ENCODE measurements around the gene IVL.

IVL gene

DNA sequence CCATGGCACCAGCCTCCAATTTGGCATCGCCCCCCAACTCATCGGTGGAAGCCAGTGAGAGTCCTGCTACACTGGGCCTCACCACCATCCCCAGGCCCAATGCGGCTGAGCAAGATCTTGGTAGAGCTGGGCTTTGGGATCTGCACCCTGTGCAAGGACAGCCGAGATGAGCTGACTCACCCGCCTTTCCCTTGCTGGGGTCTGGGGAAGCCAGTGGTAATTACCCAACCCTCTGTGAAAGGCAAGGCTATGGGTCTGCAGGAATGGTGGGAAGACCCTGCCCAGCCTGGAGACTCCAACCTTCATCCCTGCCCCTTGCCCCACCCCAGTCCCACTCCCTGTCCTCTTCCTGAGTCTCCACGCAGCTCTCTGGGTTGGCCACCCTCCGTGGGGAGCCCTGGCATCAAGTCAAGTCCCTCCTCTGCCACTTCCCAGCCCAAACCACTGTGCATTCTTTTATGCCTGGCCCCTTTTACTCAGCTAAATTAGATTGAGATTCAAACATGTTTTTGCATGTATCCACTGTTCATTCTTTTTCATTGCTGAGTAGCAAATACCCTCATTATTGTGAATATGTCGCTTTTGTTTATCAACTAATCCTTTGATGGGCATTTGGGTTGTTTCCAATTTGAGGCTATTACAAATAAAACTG lies 21.5 kb upstream of the IVL start:
- H3K23ac ChIP-seq (ENCODE audit: low read depth, low read length, poor library complexity): peak overlapping the region; percentile 39
- H4K8ac ChIP-seq (ENCODE audit: low read depth, low read length): no peak overlapping the region
- H3K79me1 ChIP-seq (ENCODE audit: low read depth, low read length): peaks cover 2% of the 10 kb centered on the region
- no peak overlapping the region for H2AFZ ChIP-seq (ENCODE audit: low read length)
- no CpG with 5 or more reads among the region's 8 CpGs for WGBS, 2 donors (ENCODE audit: extremely low coverage in 2 of 2, insufficient read length in 2 of 2, insufficient replicate concordance in 1 of 2)
- H3K4ac ChIP-seq (ENCODE audit: low read length): peak overlapping the region; percentile 47
- no peak overlapping the region for H2BK120ac ChIP-seq (ENCODE audit: low read depth, low read length)
- H3K9me3 ChIP-seq (replicated peaks in 1 of 2; ENCODE audit: control insufficient read depth in 2 of 2, insufficient read depth in 1 of 2, low read depth in 1 of 2, low read length in 2 of 2): peaks cover 0 to 2% of the 10 kb centered on the region in 2 donors
- no peaks in the 10 kb centered on the region for H3K36me3 ChIP-seq (replicated peaks in 1 of 2; ENCODE audit: control insufficient read depth in 2 of 2, insufficient read depth in 2 of 2, low read length in 2 of 2)
- H2BK5ac ChIP-seq (ENCODE audit: low read length): no peak overlapping the region
- no peak overlapping the region for H3K4me3 ChIP-seq (ENCODE audit: low read length in 2 of 2)
- H3K4me1 ChIP-seq (ENCODE audit: control insufficient read depth in 2 of 2, insufficient read depth in 1 of 2, low read depth in 1 of 2, low read length in 2 of 2): no peaks in the 10 kb centered on the region
- H2BK15ac ChIP-seq (ENCODE audit: low read length): no peak overlapping the region
- peak overlapping the region; percentile 65 for H3K14ac ChIP-seq (ENCODE audit: low read length)
- no peak overlapping the region for H4K91ac ChIP-seq (ENCODE audit: low read depth, low read length, poor library complexity)
- no peak overlapping the region for H3K4me2 ChIP-seq (ENCODE audit: insufficient read depth, low read length, poor library complexity, severe bottlenecking)
- H3K27ac ChIP-seq (replicated peaks; ENCODE audit: low read length): no peak overlapping the region
- H3K27me3 ChIP-seq (ENCODE audit: control insufficient read depth in 3 of 3, insufficient read depth in 3 of 3, low read depth in 1 of 3, low read length in 3 of 3): peaks cover 0 to 5% (median 0%) of the 10 kb centered on the region in 3 experiments
- no peak for DNase-seq (ENCODE audit: low spot score)
- no peak overlapping the region for H3K18ac ChIP-seq (ENCODE audit: low read length)
- no peak overlapping the region for H2BK12ac ChIP-seq (ENCODE audit: low read length)
- H2AK5ac ChIP-seq (ENCODE audit: low read depth, low read length): no peak overlapping the region
- no peak overlapping the region for H3K9ac ChIP-seq (ENCODE audit: low read depth, low read length, poor library complexity)

DNA sequence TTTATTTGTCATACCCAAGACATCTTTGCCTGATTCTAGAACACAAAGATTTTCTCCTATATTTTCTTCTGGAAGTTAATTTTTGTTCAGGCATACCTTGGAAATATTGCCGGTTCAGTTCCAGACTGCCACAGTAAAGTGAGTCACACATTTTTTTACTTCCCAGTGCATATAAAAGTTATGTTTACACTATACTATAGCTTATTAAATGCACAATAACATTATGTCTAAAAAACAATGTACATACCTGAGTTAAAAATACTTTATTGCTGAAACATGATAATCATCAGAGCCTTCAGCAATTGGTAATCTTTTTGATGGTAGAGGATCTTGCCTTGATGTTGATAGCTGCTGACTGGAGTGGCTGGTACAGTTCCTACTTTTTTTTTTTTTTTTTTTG lies 20.2 kb upstream of the IVL start:
- H2BK120ac ChIP-seq (ENCODE audit: low read depth, low read length): no peak overlapping the region
- no peak overlapping the region for H3K4me2 ChIP-seq (ENCODE audit: insufficient read depth, low read length, poor library complexity, severe bottlenecking)
- no peak overlapping the region for H3K18ac ChIP-seq (ENCODE audit: low read length)
- no peak overlapping the region for H4K8ac ChIP-seq (ENCODE audit: low read depth, low read length)
- WGBS, 2 donors (ENCODE audit: extremely low coverage in 2 of 2, insufficient read length in 2 of 2, insufficient replicate concordance in 1 of 2): no CpG with 5 or more reads among the region's 1 CpG
- no peak overlapping the region for H3K23ac ChIP-seq (ENCODE audit: low read depth, low read length, poor library complexity)
- peaks cover 0 to 2% of the 10 kb centered on the region in 2 donors for H3K9me3 ChIP-seq (replicated peaks in 1 of 2; ENCODE audit: control insufficient read depth in 2 of 2, insufficient read depth in 1 of 2, low read depth in 1 of 2, low read length in 2 of 2)
- no peak overlapping the region for H3K4ac ChIP-seq (ENCODE audit: low read length)
- no peak overlapping the region for H4K91ac ChIP-seq (ENCODE audit: low read depth, low read length, poor library complexity)
- H2AFZ ChIP-seq (ENCODE audit: low read length): no peak overlapping the region
- H3K4me1 ChIP-seq (ENCODE audit: control insufficient read depth in 2 of 2, insufficient read depth in 1 of 2, low read depth in 1 of 2, low read length in 2 of 2): no peaks in the 10 kb centered on the region
- no peak overlapping the region for H2BK12ac ChIP-seq (ENCODE audit: low read length)
- no peak overlapping the region for H3K4me3 ChIP-seq (ENCODE audit: low read length in 2 of 2)
- no peak overlapping the region for H3K9ac ChIP-seq (ENCODE audit: low read depth, low read length, poor library complexity)
- peaks cover 2% of the 10 kb centered on the region for H3K79me1 ChIP-seq (ENCODE audit: low read depth, low read length)
- no peak overlapping the region for H2BK5ac ChIP-seq (ENCODE audit: low read length)
- H3K36me3 ChIP-seq (replicated peaks in 1 of 2; ENCODE audit: control insufficient read depth in 2 of 2, insufficient read depth in 2 of 2, low read length in 2 of 2): no peaks in the 10 kb centered on the region
- H3K14ac ChIP-seq (ENCODE audit: low read length): no peak overlapping the region
- H3K27me3 ChIP-seq (ENCODE audit: control insufficient read depth in 3 of 3, insufficient read depth in 3 of 3, low read depth in 1 of 3, low read length in 3 of 3): peaks cover 0 to 5% (median 0%) of the 10 kb centered on the region in 3 experiments
- no peak overlapping the region for H2BK15ac ChIP-seq (ENCODE audit: low read length)
- no peak overlapping the region for H2AK5ac ChIP-seq (ENCODE audit: low read depth, low read length)
- H3K27ac ChIP-seq (replicated peaks; ENCODE audit: low read length): no peak overlapping the region
- no peak for DNase-seq (ENCODE audit: low spot score)

DNA sequence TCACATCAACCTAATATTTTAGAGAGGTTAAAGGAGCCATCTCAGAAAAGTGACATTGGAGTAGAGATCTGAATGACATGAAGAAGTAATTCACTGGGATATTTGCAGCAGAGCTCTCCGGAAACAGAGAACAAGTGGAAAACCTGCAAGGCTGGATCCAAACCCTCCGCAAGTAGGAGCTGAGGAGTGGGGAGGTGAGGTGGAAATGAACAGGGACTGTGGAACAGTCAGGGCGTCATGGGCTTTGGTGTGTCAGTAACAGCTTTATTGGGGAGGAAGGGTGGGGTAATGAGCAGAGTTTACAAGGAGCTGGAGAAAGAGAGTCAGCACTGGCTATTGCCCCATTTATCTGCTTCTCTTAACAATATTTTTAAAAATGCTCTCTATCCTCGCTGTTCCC lies 9.3 kb upstream of the IVL start:
- no peak overlapping the region for H3K4me2 ChIP-seq (ENCODE audit: insufficient read depth, low read length, poor library complexity, severe bottlenecking)
- H3K79me1 ChIP-seq (ENCODE audit: low read depth, low read length): no peaks in the 10 kb centered on the region
- no peak overlapping the region for H2BK5ac ChIP-seq (ENCODE audit: low read length)
- no CpG with 5 or more reads among the region's 4 CpGs for WGBS, 2 donors (ENCODE audit: extremely low coverage in 2 of 2, insufficient read length in 2 of 2, insufficient replicate concordance in 1 of 2)
- H3K14ac ChIP-seq (ENCODE audit: low read length): no peak overlapping the region
- no peak for DNase-seq (ENCODE audit: low spot score)
- no peak overlapping the region for H2BK12ac ChIP-seq (ENCODE audit: low read length)
- H2AK5ac ChIP-seq (ENCODE audit: low read depth, low read length): no peak overlapping the region
- H3K4ac ChIP-seq (ENCODE audit: low read length): no peak overlapping the region
- no peak overlapping the region for H3K4me3 ChIP-seq (ENCODE audit: low read length in 2 of 2)
- H2AFZ ChIP-seq (ENCODE audit: low read length): no peak overlapping the region
- H2BK15ac ChIP-seq (ENCODE audit: low read length): no peak overlapping the region
- no peak overlapping the region for H4K8ac ChIP-seq (ENCODE audit: low read depth, low read length)
- no peaks in the 10 kb centered on the region for H3K36me3 ChIP-seq (replicated peaks in 1 of 2; ENCODE audit: control insufficient read depth in 2 of 2, insufficient read depth in 2 of 2, low read length in 2 of 2)
- no peaks in the 10 kb centered on the region for H3K4me1 ChIP-seq (ENCODE audit: control insufficient read depth in 2 of 2, insufficient read depth in 1 of 2, low read depth in 1 of 2, low read length in 2 of 2)
- no peak overlapping the region for H3K23ac ChIP-seq (ENCODE audit: low read depth, low read length, poor library complexity)
- H3K27ac ChIP-seq (replicated peaks; ENCODE audit: low read length): no peak overlapping the region
- H3K18ac ChIP-seq (ENCODE audit: low read length): no peak overlapping the region
- H3K27me3 ChIP-seq (ENCODE audit: control insufficient read depth in 3 of 3, insufficient read depth in 3 of 3, low read depth in 1 of 3, low read length in 3 of 3): peaks cover 0 to 10% (median 0%) of the 10 kb centered on the region in 3 experiments
- H3K9ac ChIP-seq (ENCODE audit: low read depth, low read length, poor library complexity): no peak overlapping the region
- no peaks in the 10 kb centered on the region for H3K9me3 ChIP-seq (replicated peaks in 1 of 2; ENCODE audit: control insufficient read depth in 2 of 2, insufficient read depth in 1 of 2, low read depth in 1 of 2, low read length in 2 of 2)
- H4K91ac ChIP-seq (ENCODE audit: low read depth, low read length, poor library complexity): no peak overlapping the region
- H2BK120ac ChIP-seq (ENCODE audit: low read depth, low read length): no peak overlapping the region

DNA sequence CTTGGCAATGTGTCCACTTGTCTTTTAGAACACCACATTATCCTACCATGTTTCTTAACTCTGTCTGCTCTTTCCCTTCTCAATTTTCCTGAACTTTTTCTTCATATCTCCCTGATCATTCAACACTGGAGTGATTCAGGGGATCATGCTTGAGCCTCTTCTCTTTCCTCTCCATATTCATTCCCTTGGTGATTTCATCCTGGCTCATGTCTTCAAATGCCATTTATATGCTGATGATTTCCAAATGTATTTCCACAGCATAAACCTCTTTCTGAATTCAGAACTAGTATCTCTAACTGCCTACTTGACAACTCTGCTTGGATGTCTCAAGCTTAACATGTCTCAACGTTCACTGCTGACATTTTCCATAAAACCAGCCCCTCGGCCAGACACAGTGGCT lies 8.5 kb upstream of the IVL start:
- no peaks in the 10 kb centered on the region for H3K79me1 ChIP-seq (ENCODE audit: low read depth, low read length)
- H2AK5ac ChIP-seq (ENCODE audit: low read depth, low read length): no peak overlapping the region
- WGBS, 2 donors (ENCODE audit: extremely low coverage in 2 of 2, insufficient read length in 2 of 2, insufficient replicate concordance in 1 of 2): no CpG with 5 or more reads among the region's 2 CpGs

More for the DNA sequence above, 8.5 kb upstream of the IVL start:
- H2BK12ac ChIP-seq (ENCODE audit: low read length): no peak overlapping the region
- H3K23ac ChIP-seq (ENCODE audit: low read depth, low read length, poor library complexity): no peak overlapping the region
- no peak overlapping the region for H2AFZ ChIP-seq (ENCODE audit: low read length)
- no peak overlapping the region for H2BK120ac ChIP-seq (ENCODE audit: low read depth, low read length)
- H3K9me3 ChIP-seq (replicated peaks in 1 of 2; ENCODE audit: control insufficient read depth in 2 of 2, insufficient read depth in 1 of 2, low read depth in 1 of 2, low read length in 2 of 2): no peaks in the 10 kb centered on the region
- H3K4ac ChIP-seq (ENCODE audit: low read length): no peak overlapping the region
- no peak overlapping the region for H3K14ac ChIP-seq (ENCODE audit: low read length)
- no peaks in the 10 kb centered on the region for H3K36me3 ChIP-seq (replicated peaks in 1 of 2; ENCODE audit: control insufficient read depth in 2 of 2, insufficient read depth in 2 of 2, low read length in 2 of 2)
- no peak overlapping the region for H3K27ac ChIP-seq (replicated peaks; ENCODE audit: low read length)
- no peak for DNase-seq (ENCODE audit: low spot score)
- H4K8ac ChIP-seq (ENCODE audit: low read depth, low read length): no peak overlapping the region
- peaks cover 0 to 10% (median 0%) of the 10 kb centered on the region in 3 experiments for H3K27me3 ChIP-seq (ENCODE audit: control insufficient read depth in 3 of 3, insufficient read depth in 3 of 3, low read depth in 1 of 3, low read length in 3 of 3)
- no peak overlapping the region for H3K18ac ChIP-seq (ENCODE audit: low read length)
- H3K9ac ChIP-seq (ENCODE audit: low read depth, low read length, poor library complexity): no peak overlapping the region
- H3K4me3 ChIP-seq (ENCODE audit: low read length in 2 of 2): no peak overlapping the region
- H2BK5ac ChIP-seq (ENCODE audit: low read length): no peak overlapping the region
- no peak overlapping the region for H3K4me2 ChIP-seq (ENCODE audit: insufficient read depth, low read length, poor library complexity, severe bottlenecking)
- no peak overlapping the region for H4K91ac ChIP-seq (ENCODE audit: low read depth, low read length, poor library complexity)
- no peaks in the 10 kb centered on the region for H3K4me1 ChIP-seq (ENCODE audit: control insufficient read depth in 2 of 2, insufficient read depth in 1 of 2, low read depth in 1 of 2, low read length in 2 of 2)
- no peak overlapping the region for H2BK15ac ChIP-seq (ENCODE audit: low read length)

Data from neuronal stem cell (in vitro differentiated cells).